Measurements from ENCODE around the gene TULP4. TPM values are rescaled to one million over a fixed set of nuclear protein-coding genes. Genes with fewer than 3 reads are reported as not detected.
A peak's percentile ranks its signal among the peaks of the same experiment; 100 is the strongest.

Gene TULP4
- total and polyA plus RNA-seq, 2 of the 8 experiments (the other 6 are each of a cell fraction or from before 2014, with no cell fraction given): 7.7 to 51.6 TPM

- no peak for TF ChIP-seq NRF1 (IDR thresholded peaks at IDR 0.05; ENCODE audit: low read depth, low read length)
- peak; percentile 27 to 74; a peak in 2 of 4 replicates for TF ChIP-seq HDAC2 (IDR thresholded peaks at IDR 0.05; ENCODE audit: borderline replicate concordance in 1 of 2, low read depth in 2 of 2, low read length in 2 of 2)
- TF ChIP-seq RBBP5 (IDR thresholded peaks at IDR 0.05; ENCODE audit: borderline replicate concordance, low read depth, low read length): peak; percentile 43; the same call in 1 of the 2 replicates
- TF ChIP-seq, protein P1, sequence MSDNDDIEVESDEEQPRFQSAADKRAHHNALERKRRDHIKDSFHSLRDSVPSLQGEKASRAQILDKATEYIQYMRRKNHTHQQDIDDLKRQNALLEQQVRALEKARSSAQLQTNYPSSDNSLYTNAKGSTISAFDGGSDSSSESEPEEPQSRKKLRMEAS (IDR thresholded peaks at IDR 0.05): peak; percentile 19; the same call in 1 of the 2 replicates
- no peak for TF ChIP-seq BCL11A (IDR thresholded peaks at IDR 0.05; ENCODE audit: low read depth in 2 of 2, low read length in 2 of 2)
- TF ChIP-seq EGR1 (IDR thresholded peaks at IDR 0.05; ENCODE audit: borderline replicate concordance, low read depth, low read length): peak; percentile 14; the same call in 1 of the 2 replicates
- TF ChIP-seq SIN3A (conservative IDR thresholded peaks at IDR 0.05 in 1 of 2, IDR thresholded peaks at IDR 0.05 in 1 of 2; ENCODE audit: low read depth in 1 of 2, low read length in 2 of 2): peak; percentile 95 to 98; a peak in 3 of 4 replicates
These were observed 224.0 kb downstream of the TULP4 start (continued) for GRCh38 chr6:158536084-158536890.
